HUES64 (cell line): ENCODE measurements around the gene HMGCS2.
"Not testable (repeated sequence)": the region's sequence is repeated elsewhere in the genome, so short reads cannot be mapped to it uniquely, and the experiment has no call there.

Experiments used
- H3K27ac ChIP-seq: 2 replicates; pipeline ENCODE4 v1.7.0; 2013; ENCODE audit warnings: low read depth, low read length, inconsistent platforms
- H3K27me3 ChIP-seq: 2 replicates; pipeline ENCODE4 v1.6.1; 2013; ENCODE audit warnings: mild to moderate bottlenecking, low read length; ENCODE audit not compliant: insufficient read depth
- H3K36me3 ChIP-seq: 2 replicates; pipeline ENCODE4 v1.6.1; 2013; ENCODE audit warnings: mild to moderate bottlenecking, low read length; ENCODE audit not compliant: insufficient read depth
- H3K4me1 ChIP-seq: 2 replicates; pipeline ENCODE4 v1.6.1; 2013; ENCODE audit warnings: mild to moderate bottlenecking, low read length, moderate library complexity; ENCODE audit not compliant: insufficient read depth
- H3K4me3 ChIP-seq: 2 replicates; pipeline ENCODE4 v1.5.1; 2013; ENCODE audit warnings: mild to moderate bottlenecking, low read length, moderate library complexity
- H3K9ac ChIP-seq: 2 replicates; pipeline ENCODE4 v1.6.1; 2013; ENCODE audit warnings: mild to moderate bottlenecking, low read depth, low read length
- H3K9me3 ChIP-seq: 2 replicates; pipeline ENCODE4 v1.6.1; 2013; ENCODE audit warnings: low read depth, low read length; ENCODE audit not compliant: insufficient read depth
- WGBS: fragments of 150-250, 120-280 bp; methylation state at CpG from one replicate; pipeline ENCODE4 v1.1.7; 2013; ENCODE audit warnings: missing lambda C conversion rate; 5-methylcytosine and 5-hydroxymethylcytosine counted together

Gene HMGCS2

DNA sequence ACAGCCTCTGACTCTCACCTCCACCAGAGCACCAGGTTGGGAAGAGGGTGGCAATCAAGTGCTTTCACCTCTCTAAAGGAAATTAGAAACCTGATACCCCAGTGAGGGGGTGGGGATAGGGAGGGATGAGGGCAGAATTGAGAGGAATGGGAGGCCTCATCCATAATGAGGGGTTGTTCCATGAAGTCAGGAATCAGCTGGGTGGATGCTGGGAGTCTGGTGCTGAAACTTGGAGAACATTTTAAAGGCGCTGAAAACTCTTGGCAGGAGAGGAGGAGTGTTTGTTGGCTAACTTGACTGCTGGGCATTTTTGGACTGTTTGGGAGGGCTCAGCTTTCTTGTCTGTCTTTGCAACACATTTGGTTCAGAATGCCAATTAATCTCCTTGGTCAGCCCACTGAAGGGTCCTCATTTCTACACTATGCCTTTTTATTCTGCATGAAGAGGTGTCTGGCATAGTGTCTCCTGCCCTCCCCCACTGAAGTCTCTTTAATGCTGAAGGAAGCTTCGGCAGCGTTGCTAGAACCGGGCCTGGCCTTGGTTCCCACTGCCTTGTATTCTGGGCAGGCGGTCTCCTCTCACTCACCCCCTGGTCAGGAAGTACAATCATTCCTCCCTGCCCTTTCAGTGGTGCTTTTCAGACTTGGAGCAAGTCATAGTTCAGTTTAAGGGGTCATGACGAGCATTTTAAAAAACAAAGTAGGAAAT lies 54.8 kb downstream of the HMGCS2 start:
- Histone ChIP-seq H3K36me3 (peaks cover 7% of the 10 kb centered on the region; the same call in 1 of the 2 replicates), H3K27ac (peak overlapping the region; percentile 92; the same call in 1 of the 2 replicates), H3K9me3 (no peaks in the 10 kb centered on the region), H3K4me1 (peaks cover 52% of the 10 kb centered on the region), H3K9ac (peak overlapping the region; percentile 90; the same call in 1 of the 2 replicates), H3K27me3 (no peaks in the 10 kb centered on the region), H3K4me3 (peak overlapping the region; percentile 80)
- 56% methylated on average over 6 of the region's 6 CpGs for WGBS

DNA sequence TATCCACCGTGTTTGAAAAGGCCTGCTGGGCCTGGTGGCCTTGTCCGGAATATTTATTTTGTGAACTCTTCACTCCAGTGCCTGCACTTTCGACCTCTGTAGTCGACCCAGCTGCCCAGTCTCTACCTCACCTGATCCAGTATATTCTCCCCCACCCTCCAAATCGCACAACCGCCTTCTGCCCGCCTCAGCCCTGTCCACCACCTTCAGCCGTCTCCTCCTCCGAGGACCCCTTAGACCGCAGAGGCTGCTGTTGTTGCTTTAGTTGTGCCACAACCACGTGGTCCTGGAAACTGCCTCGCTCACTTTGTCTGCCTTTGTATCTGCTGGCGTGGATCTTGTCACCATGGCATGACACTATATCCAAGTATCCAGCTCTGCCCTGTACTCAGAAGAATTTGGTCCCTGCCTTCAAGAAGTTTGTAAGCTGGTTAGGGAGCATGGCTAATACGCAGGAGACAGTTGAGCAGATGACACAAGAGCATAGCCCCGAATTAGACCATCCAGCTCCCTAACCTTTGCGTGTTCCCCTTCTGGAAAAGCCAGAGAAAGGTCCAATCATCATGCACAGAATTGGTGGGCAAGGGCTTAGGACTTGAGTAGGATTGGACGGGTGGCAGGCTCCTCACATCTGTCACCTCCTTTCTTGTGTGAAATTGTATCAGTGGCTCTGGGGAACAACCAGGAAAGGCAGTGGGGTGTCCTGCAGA lies 55.5 kb downstream of the HMGCS2 start:
- H3K9ac ChIP-seq = peak overlapping the region; percentile 90

DNA sequence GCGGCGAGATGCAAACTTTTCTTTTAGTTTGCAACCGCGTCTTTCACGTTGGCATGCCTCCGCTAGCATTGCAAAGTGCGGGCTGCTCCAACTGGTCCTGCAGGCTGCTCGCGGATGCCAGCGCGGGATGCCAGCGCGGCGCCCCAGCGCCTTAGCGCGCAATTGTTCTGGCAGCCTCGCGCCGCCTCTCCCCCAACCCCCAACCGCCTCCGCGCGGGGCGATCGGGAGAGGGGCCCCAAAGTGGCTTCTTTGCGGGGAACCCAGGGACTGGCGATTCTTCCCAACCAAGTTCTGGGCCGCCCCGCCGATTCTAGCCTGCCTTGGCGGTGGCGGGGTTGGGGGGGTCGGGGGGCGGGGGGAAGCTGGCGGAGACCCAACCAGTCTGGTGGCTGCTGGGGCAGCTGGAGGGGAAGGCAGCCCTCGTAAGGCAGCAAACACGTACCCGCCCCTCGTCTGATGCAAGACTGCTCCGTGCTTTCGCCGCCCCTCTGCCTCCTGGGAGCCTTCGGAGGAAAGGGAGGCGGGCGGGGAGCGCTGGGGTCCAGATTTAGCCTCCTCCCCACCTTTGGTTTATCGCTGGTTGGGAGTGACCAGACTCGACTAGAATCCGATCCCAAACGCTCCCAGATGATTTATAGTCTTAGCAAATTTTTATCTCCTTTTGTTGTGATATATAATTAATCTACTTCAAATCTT lies 56.2 kb downstream of the HMGCS2 start:
- Histone ChIP-seq H3K27me3 (no peaks in the 10 kb centered on the region), H3K27ac (peak overlapping the region; percentile 92), H3K36me3 (peaks cover 7% of the 10 kb centered on the region; the same call in 1 of the 2 replicates), H3K4me3 (peak overlapping the region; percentile 80), H3K4me1 (peaks cover 43% of the 10 kb centered on the region), H3K9me3 (no peaks in the 10 kb centered on the region), H3K9ac (peak overlapping the region; percentile 90)
- WGBS = under 1% methylated on average over 43 of the region's 51 CpGs

More for the DNA sequence above, 55.5 kb downstream of the HMGCS2 start:
- Histone ChIP-seq H3K27me3 (no peaks in the 10 kb centered on the region), H3K27ac (peak overlapping the region; percentile 92), H3K9me3 (no peaks in the 10 kb centered on the region), H3K4me3 (peak overlapping the region; percentile 80), H3K36me3 (peaks cover 7% of the 10 kb centered on the region; the same call in 1 of the 2 replicates), H3K4me1 (peaks cover 50% of the 10 kb centered on the region)
- 2% methylated on average over 17 of the region's 17 CpGs for WGBS

DNA sequence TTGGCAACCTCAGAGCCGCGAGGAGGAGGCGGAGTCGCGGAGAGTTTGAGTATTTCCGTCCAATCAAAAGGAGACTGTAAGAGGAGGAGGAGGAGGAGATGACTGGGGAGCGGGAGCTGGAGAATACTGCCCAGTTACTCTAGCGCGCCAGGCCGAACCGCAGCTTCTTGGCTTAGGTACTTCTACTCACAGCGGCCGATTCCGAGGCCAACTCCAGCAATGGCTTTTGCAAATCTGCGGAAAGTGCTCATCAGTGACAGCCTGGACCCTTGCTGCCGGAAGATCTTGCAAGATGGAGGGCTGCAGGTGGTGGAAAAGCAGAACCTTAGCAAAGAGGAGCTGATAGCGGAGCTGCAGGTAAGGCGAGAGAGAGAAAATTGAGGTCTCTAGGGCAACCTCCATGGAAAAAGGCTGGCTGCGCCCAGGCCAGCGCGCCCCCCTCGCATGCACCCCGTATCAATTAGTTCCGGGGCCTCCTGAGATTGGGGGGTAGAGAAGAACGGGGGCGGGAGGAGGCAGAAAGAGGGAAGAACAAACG lies 56.8 kb downstream of the HMGCS2 start, which contains the start of gene PHGDH:
PHGDH (plus strand) TSS at position 131 of the 538 bp plus-strand sequence; CDS start at position 220, 89 bp downstream.
- H3K36me3 ChIP-seq = peaks cover 7% of the 10 kb centered on the region; the same call in 1 of the 2 replicates
- no peaks in the 10 kb centered on the region for H3K27me3 ChIP-seq
- H3K27ac ChIP-seq = peak within 1 kb of the TSS; percentile 92
- H3K4me1 ChIP-seq = peaks cover 39% of the 10 kb centered on the region
- WGBS = under 1% methylated on average over 27 of the region's 27 CpGs
- H3K4me3 ChIP-seq = peak within 1 kb of the TSS; percentile 80
- peak within 1 kb of the TSS; percentile 90 for H3K9ac ChIP-seq
- H3K9me3 ChIP-seq = no peaks in the 10 kb centered on the region

DNA sequence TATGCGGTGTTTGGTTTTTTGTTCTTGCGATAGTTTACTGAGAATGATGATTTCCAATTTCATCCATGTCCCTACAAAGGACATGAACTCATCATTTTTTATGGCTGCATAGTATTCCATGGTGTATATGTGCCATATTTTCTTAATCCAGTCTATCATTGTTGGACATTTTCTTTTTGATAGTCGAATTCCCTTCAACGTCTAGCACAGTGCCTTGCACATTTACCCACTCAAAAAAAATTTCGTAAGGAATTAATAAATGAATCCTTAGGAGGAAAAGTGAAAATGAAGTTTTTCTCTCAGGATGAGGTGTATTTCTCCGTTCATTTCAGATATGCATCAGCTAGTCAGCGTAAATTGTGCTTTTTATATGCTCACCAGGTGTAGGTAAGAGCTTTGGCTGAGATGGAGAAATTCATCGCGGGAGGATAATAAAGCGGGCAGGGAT lies 57.3 kb downstream of the HMGCS2 start:
- peaks cover 35% of the 10 kb centered on the region for H3K4me1 ChIP-seq
- H3K4me3 ChIP-seq = peak overlapping the region; percentile 80
- H3K27ac ChIP-seq, H3K27me3 ChIP-seq, H3K36me3 ChIP-seq, H3K9me3 ChIP-seq: not testable (repeated sequence)
- 14% methylated on average over 8 of the region's 10 CpGs for WGBS
- peak overlapping the region; percentile 90; the same call in 1 of the 2 replicates for H3K9ac ChIP-seq

DNA sequence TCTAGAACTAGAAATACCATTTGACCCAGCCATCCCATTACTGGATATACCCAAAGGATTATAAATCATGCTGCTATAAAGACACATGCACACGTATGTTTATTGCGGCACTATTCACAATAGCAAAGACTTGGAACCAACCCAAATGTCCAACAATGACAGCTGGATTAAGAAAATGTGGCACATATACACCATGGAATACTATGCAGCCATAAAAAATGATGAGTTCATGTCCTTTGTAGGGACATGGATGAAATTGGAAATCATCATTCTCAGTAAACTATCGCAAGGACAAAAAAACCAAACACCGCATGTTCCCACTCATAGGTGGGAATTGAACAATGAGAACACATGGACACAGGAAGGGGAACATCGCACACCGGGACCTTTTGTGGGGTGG lies 62.1 kb downstream of the HMGCS2 start:
- not testable (repeated sequence) for H3K9me3 ChIP-seq, H3K4me3 ChIP-seq
- whole genome bisulfite sequencing = 99% methylated on average over 3 of the region's 6 CpGs

DNA sequence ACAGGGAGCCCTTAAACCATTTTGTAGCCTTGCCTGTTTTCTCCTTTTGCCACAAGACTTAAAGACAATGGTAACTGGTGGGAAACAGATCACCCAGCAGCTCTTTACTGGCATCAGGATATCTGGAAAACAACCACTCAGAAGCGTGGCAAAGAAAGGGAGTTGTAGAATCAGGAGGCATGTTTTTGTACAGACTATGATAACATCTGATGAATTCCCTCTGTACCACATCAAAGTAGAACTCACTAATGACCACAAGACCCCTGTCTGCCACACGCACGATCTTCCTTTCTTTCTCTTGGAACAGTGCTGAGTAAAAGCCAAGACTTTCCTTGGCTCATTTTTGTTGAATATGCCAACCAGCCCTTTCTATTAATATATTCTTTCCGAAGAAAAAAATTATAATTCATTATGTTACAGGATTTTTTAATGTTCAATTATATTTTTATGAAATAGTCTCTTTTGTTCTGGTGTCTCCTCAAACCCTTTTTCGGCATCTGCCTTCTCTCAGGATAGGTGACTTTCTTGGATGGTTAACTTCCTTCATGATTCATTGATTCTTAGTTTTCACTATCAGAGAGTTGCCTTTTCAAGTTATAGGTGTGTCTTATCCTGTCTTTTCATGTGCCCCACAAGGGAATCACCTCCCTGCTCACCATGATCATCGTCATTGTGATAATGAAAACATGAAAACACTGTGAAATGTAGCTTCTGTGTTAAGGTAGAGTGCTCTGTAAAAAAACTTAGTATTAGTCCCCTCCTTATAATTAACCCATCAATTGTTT lies 64.8 kb downstream of the HMGCS2 start:
- Histone ChIP-seq H3K9ac (no peak overlapping the region), H3K9me3 (peaks cover 17% of the 10 kb centered on the region), H3K27me3 (no peaks in the 10 kb centered on the region), H3K36me3 (no peaks in the 10 kb centered on the region), H3K4me1 (no peaks in the 10 kb centered on the region), H3K4me3 (no peak overlapping the region), H3K27ac (no peak overlapping the region)
- WGBS = 96% methylated on average over 3 of the region's 6 CpGs

More for the DNA sequence above, 62.1 kb downstream of the HMGCS2 start:
- H3K4me1 ChIP-seq, H3K27ac ChIP-seq, H3K36me3 ChIP-seq, H3K27me3 ChIP-seq, H3K9ac ChIP-seq: not testable (repeated sequence)

DNA sequence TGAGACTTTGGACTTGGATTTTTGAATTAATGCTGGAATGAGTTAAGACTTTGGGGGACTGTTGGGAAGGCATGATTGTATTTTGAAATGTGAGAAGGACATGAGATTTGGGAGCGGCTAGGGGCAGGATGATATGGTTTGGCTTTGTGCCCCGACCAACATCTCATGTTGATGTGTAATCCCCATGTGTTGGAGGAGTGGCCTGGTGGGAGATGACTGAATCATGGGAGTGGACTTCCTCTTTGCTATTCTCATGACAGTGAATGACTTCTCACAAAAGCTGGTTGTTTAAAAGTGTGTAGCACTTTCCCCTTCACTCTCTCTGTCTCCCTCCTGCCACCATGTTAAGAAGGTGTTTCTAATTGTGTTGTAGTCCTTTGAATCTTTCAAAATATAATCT lies 66.3 kb downstream of the HMGCS2 start:
- H3K27ac ChIP-seq = no peak overlapping the region
- 96% methylated on average over 2 of the region's 2 CpGs for WGBS

DNA sequence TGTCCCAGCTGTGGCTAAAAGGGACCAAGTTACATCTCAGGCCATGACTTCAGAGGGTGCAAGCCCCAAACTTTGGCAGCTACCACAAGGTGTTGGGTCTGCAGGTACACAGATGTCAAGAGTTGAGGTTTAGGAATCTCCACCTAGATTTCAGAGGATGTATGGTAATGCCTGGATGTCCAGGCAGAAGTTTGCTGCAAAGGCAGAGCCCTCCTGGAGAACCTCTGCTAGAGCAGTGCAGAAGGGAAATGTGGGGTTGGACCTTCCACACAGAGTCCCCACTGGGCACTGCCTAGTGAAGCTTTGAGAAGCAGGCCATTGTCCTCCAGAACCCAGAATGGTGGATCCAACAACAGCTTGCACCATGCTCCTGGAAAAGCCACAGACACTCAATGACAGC lies 67.0 kb downstream of the HMGCS2 start:
- Histone ChIP-seq H3K9ac (no peak overlapping the region), H3K27ac (no peak overlapping the region), H3K27me3 (no peaks in the 10 kb centered on the region)

More for the DNA sequence above, 66.3 kb downstream of the HMGCS2 start:
- Histone ChIP-seq H3K27me3 (no peaks in the 10 kb centered on the region), H3K9me3 (peaks cover 17% of the 10 kb centered on the region), H3K4me1 (no peaks in the 10 kb centered on the region), H3K36me3 (no peaks in the 10 kb centered on the region), H3K4me3 (no peak overlapping the region), H3K9ac (no peak overlapping the region)

DNA sequence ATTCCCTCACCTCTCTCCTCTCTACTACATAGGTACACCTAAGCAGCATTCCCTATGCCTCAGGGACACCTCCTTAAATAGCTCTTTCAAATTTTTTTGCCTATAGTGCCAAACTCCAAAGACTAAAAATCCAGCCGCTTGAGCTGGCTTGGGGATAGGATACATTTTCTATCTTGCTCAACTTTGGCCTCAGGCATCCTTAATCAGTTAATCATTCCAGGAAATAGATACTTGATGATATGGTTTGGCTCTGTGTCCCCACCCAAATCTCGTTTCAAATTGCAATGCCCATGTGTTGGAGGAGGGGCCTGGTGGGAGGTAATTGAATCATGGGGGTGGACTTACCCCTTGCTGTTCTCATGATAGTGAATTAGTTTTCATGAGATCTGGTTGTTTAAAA lies 68.4 kb downstream of the HMGCS2 start:
- Histone ChIP-seq H3K27me3 (no peaks in the 10 kb centered on the region), H3K4me3 (no peak overlapping the region), H3K27ac (no peak overlapping the region), H3K9me3 (peaks cover 17% of the 10 kb centered on the region), H3K36me3 (no peaks in the 10 kb centered on the region), H3K4me1 (no peaks in the 10 kb centered on the region), H3K9ac (no peak overlapping the region)
- WGBS = 94% methylated on average over 2 of the region's 2 CpGs

More for the DNA sequence above, 67.0 kb downstream of the HMGCS2 start:
- Histone ChIP-seq H3K36me3 (no peaks in the 10 kb centered on the region), H3K9me3 (peaks cover 17% of the 10 kb centered on the region), H3K4me1 (no peaks in the 10 kb centered on the region), H3K4me3 (no peak overlapping the region)
